Iris pigment epithelial cell (primary cell): ENCODE measurements around the gene SMYD3.
A peak's percentile ranks its signal among the peaks of the same experiment; 100 is the strongest.
"Not testable (repeated sequence)": the region's sequence is repeated elsewhere in the genome, so short reads cannot be mapped to it uniquely, and the experiment has no call there.

ENCODE experiments used
- DNase-seq: peaks from one replicate; pipeline ENCODE4 v3.0.0-alpha.2; 2011; ENCODE audit warnings: low read depth

SMYD3 gene

GRCh38 chr1:245834002-245834401, 673.1 kb downstream of the SMYD3 start:
- no peak for DNase-seq

DNA sequence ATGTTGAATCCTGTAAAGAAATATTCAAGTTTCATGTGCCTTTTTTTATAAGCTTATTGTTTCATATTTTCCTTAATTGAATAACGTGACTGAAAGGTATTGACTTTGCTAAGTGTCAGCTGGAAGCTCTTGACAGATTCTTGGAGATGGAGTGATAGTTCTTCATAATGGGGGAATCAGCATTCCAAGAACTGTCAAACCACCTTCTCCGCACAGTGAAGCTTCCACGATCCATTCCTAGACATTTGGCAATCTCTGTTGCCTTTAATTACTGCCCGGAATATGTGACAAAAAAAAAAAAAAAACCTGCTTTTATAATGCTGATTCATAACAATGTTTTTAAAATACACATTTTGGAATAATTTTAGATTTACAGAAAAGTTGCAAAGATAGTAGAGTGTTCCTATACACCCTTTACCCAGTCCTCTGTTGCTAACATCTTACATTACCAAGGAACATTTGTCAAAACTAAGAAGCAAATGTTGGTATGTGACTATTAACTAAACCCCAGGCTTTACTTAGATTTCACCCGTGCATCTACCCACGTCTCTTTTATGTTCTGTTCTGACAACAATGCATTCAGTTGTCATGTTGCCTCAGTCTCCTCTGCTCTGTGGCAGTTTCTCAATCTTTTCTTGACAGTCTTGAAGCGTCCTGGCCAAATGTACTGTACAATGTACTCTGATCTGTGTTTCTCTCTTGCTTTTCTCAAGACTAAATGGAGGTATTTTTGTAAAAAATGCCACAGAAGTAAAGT, 674.1 kb downstream of the SMYD3 start:
- DNase-seq = no peak

DNA sequence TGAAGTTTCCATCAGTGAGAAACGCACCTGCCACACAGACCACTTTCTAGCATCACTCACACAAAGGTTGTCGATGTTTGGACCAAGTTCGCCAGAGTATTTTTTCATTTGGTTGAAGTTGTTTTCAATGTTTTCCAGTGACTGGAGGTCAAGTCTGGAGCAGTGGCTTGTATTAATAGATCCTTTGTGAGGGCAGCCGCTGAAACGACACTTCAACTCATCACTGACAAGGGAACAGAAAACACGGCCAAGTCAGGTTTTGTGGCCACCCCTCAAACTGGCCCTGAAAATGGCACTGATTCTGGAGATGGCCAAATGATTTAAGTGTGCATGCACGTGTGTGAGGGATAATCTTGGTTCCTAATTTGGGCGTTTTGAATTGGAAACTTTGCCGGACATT, 675.6 kb downstream of the SMYD3 start:
- DNase-seq = no peak

DNA sequence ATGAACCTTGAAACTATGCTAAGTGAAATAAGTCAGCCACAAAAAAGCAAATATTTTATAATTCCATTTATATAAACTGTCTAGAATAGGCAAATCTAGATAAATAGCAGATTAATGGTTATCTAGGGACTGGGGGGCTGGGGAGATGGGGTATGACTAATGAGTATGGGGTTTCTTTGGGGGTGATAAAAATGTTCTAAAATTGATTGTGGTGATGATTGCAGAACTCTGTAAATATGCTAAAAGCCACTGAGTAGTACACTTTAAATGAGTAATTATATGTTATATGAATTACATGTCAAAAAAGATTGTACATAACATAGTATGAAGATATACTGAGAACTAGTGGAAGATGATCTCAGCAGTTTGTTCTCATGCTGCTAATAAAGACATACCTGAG, 677.3 kb downstream of the SMYD3 start:
- no peak for DNase-seq

DNA sequence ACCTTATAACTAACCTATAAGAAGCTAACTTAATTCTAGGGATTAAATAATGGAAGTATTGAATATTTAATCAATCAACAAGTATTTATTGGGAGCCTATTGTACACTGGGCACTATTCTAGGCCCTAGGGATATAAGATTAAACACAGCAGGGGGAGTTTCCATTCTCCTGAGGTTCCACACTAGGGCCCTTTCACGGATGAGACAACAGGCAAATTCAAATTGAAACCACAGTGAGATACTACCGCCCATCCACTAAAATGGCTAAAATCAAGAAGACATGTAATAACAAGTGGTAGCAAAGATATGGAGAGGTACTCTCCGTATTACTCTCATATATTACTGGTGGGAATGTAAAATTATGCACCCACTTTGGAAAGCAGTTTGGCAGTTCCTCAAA, 677.9 kb downstream of the SMYD3 start:
- DNase-seq = no peak

- DNase-seq = no peak
These were observed 679.8 kb downstream of the SMYD3 start for GRCh38 chr1:245827301-245827700.

GRCh38 chr1:245825128-245825901, 681.8 kb downstream of the SMYD3 start:
- DNase-seq = no peak

DNA sequence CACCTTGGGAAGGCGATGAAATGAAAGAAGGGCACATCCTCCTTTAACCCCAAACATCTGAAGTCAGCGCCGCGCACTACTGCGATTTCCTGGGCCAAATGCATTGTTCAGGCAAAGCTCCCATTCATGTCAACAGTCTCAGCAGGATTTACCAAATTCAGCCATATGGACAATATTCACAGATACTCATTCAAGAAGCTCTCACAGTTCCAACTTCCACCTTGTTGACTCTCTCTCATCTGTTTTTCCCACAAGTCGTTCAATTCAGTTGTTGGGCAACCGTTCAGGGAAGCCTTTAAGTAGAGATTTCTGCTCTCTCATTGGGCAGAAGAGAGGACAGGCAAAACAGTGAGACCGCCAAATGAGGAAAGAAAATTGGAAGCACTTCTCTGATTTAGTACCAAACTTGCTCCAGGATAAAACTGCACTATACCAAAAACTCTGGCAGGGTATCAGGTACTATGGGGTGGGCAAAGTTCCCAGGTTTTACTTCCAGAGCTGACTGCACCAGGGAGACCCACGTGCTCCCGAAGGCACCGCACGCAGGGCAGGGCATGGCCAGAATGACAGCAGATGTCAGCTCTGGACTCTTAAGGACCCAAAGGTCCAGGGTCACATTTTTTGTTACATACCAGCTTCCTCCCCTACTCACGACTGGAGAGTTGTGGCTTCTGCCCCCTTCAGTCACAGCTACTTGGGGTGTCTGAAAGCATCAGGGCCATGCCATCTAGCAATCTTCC, 683.5 kb downstream of the SMYD3 start:
- peak; percentile 58 for DNase-seq

DNA sequence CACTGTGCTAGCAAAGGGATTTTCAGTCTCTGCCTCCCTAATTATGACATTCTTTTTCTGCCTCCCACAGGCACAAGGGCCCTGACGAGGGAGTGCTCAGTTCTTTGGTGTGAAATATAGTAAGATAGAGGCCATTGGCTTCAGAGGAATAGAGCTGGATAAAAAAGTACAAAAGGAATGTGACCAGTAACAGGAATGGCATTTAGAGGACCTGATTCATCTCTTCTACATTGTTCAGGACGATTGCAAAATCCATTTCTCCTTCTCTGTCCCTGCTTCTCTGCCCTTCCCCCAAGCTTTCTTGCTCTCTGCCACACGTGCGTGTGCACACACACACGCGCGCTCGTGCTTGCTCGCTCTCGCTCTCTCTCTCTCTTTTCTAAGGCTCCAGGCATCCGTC, 684.1 kb downstream of the SMYD3 start:
- peak; percentile 95 for DNase-seq

- not testable (repeated sequence) for DNase-seq
These were observed 688.7 kb downstream of the SMYD3 start for GRCh38 chr1:245818363-245818762.

- DNase-seq = not testable (repeated sequence)
These were observed 690.6 kb downstream of the SMYD3 start for GRCh38 chr1:245816496-245816895.

DNA sequence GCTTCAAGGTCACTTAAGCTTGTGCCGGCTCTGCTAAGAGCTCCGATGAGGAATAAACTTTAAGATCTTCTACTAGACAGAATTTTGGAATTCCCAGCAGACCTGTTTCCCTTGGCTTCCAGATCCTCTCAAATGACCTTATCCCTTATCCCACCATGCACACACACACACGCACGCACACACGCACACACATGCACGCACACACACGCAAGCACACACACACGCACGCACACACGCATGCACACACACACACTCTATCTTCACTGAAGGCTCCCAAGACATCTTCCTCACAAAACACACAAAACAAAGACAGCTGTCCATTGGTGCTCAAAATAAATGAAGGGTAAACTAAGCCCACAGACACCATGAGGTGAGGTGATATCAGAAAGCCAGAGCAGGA, 692.4 kb downstream of the SMYD3 start:
- no peak for DNase-seq

DNA sequence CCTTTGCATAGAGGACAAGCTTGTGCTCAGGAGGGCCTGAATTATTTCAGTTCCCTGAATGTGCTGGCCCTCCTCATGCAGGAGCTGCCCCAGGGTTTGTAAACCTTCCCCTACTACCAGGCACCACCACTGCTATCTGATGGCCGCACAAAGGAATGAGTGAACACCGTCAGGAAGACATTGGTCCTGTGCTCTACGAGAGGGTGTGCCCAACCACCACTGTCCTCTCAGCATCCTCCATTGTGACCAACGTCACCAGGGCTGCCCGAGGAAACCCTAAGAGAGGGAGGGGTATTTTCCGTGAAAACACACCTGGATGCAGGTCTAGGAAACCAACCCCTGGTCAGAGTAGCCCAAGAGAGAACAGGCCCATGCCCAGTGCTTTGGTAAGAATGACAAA, 694.8 kb downstream of the SMYD3 start:
- no peak for DNase-seq

GRCh38 chr1:245810789-245811337, 696.2 kb downstream of the SMYD3 start:
- no peak for DNase-seq

DNA sequence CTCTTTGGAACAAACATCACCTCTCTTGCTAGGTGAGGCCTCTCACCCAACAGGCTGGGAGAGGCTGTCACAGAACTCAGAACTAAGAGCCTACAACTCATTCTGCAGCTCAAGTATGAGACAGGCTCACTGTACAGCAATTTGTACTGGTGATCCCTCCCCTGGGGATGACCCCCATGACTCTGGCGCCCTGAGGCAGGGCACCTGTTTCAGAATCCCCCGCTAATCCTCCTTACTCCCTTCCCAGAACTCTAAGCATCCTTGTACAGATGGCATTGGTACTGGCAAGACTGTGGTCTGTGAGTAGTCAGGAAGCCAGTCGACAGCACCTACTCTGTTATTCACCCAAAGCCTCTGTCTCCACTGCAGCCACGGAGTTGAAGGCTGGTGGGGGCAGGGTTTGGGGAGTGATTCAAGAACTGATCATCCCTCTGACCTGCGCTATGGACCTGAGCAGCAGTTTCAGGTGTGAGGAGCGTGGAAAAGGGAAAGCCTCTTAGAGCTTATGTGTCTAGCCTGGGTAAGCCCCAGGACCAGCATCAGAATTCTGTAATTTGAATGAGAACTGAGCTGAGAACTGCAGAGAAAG, 696.8 kb downstream of the SMYD3 start:
- DNase-seq = no peak

DNA sequence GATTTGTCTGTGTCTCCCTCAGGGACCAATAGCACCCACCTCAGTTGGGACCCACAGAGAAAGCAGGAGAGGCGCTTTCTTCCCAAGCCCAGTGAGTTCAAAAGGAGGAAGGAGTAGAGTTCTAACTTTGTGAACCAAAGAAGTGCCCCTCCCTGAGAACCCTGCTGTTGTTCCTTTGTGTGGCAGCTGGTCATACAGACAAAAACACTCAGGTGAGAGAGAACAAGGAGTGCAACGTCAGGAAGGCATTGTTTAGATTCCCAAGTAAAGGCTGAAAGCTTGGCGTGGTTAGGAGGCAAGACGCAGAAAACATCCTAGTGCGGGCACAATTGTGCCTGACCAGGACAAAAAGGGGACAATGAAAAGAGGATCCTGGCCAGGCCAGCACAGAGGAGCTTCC, 697.7 kb downstream of the SMYD3 start:
- DNase-seq = no peak

- no peak for DNase-seq
These were observed 698.9 kb downstream of the SMYD3 start for GRCh38 chr1:245807954-245808719.

GRCh38 chr1:245807306-245807705, 699.8 kb downstream of the SMYD3 start:
- no peak for DNase-seq

DNA sequence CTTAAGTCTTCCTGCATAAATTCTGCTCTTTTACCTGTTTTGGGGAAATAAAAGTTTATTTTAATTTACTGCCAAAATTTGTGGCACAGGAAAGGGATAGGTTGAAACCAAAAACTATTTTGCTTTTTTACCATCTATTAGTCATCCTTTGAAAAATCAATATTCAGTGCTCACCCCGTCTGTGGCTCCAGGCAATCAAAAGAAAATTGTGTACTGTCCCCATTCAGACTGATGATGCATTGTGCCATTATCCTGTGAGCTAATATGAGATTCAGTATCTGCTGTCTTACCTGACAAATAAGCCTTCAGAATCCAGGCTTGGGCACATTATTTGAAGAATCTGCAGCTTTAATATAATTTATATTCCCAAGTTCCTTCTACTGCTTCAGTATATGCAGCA, 701.5 kb downstream of the SMYD3 start:
- DNase-seq = no peak

DNA sequence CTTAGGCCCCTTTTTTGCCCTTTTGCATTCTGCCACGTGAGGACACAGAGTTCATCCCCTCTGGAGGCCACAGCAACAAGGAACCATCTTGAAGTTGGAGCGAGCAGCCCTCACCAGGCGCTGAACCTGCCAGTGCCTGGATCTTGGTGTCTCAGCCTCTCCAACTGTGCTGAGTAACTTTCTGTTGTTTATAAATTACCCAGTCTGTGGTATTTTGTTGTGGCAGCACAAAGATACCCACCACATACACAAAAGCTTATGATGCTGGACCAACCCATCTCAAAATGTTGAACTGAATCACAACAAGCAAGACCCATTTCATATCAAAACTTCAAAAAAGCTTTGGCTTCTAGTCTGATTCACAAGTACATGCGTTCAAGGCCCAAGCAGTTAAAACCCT, 702.4 kb downstream of the SMYD3 start:
- DNase-seq = no peak

- DNase-seq = no peak
These were observed 703.4 kb downstream of the SMYD3 start for GRCh38 chr1:245803666-245804037.
